HG03159 (cell line): ENCODE results near the gene ARHGEF17.

Experiments
- ATAC-seq: cut with Tn5 transposase; IDR thresholded peaks from one replicate; pipeline ENCODE4 v1.9.1; 2021; ENCODE audit warnings: mild to moderate bottlenecking, moderate library complexity; ENCODE audit not compliant: unreplicated experiment

ARHGEF17 gene

GRCh38 chr11:73375830-73376159 is 67.7 kb downstream of the ARHGEF17 start:
- no peak for ATAC-seq

DNA sequence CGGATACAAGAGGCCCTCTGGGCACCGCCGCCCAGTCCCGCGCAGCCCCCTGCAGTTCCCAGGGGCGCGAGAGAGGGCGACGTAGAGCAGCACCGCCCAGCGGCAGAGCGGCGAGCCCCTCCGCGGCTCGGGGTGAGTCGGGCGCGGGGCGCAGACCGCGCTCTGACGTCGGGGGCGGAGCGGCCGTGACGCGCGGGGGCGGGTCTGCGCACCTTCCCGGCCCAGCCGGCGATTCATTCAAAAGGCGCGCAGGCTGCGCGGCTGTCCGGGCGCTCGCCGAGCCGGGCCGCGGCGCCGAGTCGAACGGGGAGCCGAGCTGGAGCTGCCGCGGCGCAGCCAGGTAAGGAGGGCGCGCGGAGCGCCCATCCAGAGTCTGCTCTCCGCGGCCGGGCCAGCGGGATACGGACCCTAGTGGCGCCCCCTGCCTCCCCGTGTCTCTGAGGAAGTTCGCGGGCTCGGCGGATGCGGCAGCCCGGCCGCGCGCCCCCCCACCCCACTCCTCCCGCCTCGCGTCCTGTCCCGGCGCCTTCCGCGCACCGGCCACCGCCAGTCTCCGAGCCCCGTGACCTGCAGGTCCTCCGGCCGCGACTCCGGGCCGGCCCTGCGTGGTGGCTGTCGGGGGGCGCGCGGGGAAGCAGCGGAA is 68.2 kb downstream of the ARHGEF17 start, which contains the start of gene RELT:
RELT (plus strand) TSS at position 240 of the 643 bp plus-strand sequence. CDS start 12,738 bp downstream, outside the sequence.
- ATAC-seq, result peak; percentile 72

DNA sequence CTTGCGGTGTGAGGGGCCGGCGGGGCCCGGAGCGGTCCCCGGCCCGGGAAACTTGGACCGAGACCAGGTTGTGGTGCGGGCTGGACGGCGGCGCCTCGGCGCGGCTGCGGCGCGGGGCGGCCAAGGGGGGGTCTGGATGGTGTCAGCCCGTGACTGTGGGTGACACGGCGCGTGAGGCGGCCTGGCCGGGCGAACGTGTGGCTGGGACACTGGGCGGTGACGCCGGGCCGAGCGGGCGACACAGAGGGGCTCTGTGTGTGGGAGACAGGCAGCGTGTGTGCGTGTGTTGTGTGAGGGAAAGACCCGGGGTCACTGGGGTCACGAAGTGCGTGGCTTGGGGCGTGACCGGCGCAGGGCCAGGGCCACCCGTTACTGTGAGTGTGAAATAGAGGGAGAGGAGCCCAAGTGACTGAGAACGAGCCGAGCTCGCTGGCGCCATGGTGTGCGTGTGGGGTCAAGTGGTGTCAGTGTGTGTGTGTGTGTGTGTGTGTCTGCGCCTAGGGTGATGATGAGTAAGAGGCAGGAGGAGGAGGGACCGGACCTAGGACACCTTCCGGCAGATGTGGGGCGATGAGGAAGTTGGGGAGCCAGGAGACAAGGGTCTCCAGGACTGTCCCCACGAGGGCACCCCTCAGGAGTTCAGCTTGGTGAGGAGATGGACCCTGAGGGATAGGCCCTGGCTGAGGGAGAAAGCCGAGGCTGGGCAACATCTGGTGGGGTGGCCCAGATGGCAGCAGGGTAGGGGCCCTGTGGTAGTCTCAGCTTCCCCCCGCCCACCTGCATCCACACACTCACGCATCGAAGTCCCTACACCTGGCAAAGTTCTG is 68.9 kb downstream of the ARHGEF17 start:
- peak; percentile 20 for ATAC-seq

GRCh38 chr11:73379189-73379880 is 71.3 kb downstream of the ARHGEF17 start:
- ATAC-seq, result no peak

GRCh38 chr11:73380331-73380730 is 72.3 kb downstream of the ARHGEF17 start:
- ATAC-seq, result no peak

DNA sequence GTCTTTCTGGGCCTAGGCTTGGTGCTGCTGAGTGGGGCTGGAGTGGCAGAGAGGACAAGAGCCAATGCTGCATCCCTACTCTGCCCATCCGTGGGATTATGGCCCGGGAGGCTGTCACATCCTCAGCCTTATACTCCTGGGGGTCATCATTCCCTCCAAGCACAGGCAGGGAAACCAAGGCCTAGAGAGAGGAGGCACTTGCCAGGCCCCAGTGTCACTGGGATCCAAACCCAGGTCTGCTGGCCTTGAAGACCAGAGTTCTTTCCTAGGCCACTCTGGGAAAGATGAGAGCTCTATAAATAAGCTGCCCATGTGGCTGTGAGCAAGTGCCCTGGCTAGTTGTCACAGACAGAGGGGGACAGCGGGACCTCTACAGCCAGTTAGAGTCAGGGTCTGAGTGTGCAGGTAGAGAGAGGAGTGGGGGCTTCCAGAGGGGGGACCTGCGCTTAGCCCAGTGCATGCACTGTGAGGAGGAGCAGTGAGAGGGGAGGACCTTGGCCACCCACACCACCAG is 72.9 kb downstream of the ARHGEF17 start:
- ATAC-seq, result no peak

DNA sequence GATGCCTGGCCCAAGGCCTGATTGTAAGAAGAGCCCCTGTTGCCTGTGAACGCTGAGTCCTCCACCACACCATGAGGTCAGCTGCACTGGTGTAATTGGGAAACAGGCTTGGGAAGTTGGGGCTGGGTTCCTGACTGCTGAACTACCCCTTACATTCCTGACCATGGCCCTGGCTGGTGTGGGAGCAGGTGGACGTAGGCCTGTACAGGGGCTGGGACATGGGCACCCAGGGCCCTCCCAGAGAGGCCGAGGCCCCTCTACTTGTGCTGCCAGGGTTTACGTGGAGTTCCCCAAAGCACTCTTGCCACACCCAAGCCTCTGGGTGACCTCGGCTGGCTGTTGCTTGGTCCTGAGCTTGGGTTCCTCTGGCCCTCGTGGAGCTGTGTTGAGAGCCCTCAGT is 73.5 kb downstream of the ARHGEF17 start:
- no peak for ATAC-seq

DNA sequence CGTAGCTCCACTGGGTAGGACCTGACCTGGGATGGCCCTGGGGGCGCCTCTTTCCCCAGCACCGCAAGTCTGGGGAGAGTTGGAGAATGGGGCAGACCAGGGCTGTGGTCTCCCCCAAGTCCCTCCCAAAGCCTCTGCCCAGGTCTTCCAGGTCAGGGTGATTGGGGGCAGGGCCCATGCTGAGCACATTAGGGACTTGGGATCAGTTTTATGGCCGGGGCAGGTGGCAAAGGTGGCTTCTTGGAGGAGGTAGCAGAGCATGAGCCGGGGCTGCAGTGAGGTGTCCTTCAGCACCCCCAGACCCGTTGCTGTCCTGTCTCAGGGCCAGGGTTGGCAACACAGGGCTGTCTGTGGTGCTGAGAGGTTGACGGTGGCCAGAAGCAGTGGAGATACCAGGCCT is 74.1 kb downstream of the ARHGEF17 start:
- no peak for ATAC-seq

- no peak for ATAC-seq
These were observed 74.7 kb downstream of the ARHGEF17 start for GRCh38 chr11:73382747-73383146.

DNA sequence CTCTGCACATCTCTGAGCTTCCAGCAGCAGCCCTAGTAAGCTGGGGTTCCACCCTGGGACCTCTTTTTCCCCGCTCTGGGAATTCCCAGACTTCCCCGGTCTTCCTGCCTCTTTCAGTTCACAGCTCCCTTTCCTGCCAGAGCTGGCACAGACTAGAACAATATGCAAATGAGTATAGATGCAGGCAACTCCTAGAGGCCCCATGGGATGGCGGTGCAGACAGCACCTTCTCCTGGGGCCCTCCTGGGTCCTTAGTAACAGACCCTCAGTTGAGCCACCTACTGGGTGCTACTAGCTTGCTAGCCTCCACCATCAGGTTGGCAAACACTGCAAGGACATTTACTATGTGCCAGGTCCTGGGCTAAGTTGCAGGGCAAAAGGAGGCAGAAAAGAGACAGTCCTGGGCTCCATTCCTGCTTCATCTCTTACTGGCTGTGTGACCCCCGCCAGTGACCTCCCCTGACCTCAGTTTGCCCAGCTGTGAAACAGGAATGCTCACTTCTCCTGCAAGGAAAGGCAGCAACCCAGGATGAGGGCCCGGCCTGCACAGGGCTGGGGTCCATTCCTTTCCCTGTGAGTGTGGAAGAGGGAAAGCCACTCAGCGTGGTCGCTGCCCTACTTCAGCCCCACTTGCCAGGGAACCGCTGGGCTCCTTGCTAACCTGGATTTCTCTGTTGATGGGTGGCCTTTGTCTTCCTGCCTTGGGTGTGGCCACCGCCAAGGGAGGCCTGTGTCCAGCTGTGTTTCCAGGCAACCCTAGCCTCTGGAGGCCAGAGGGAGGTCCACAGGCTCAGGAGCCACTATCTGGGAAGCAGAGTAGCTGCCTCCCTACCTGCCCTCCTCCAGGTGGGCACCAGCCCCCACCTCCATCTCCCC is 75.4 kb downstream of the ARHGEF17 start:
- ATAC-seq, result no peak

DNA sequence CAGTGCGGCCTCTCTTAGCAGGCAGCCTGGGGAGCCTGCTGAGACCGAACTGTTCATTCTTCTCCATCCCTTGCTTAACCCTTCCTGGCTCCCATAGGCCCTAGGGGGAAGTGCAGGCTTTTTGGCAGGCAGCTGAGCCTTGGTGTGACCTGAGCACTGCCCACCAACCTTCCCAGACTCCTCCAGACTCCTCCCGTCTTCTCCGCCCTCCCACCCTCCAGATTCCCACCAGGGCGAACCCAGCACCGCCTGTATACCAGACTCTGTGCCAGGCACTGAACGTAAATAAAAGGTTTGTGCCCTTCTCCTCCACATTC is 76.0 kb downstream of the ARHGEF17 start:
- ATAC-seq, result no peak

GRCh38 chr11:73384531-73384871 is 76.4 kb downstream of the ARHGEF17 start:
- ATAC-seq, result no peak

- peak; percentile 47 for ATAC-seq
These were observed 77.0 kb downstream of the ARHGEF17 start for GRCh38 chr11:73384872-73385689.

- no peak for ATAC-seq
These were observed 77.9 kb downstream of the ARHGEF17 start for GRCh38 chr11:73386016-73386415.

- ATAC-seq, result no peak
These were observed 78.5 kb downstream of the ARHGEF17 start for GRCh38 chr11:73386546-73386945.

DNA sequence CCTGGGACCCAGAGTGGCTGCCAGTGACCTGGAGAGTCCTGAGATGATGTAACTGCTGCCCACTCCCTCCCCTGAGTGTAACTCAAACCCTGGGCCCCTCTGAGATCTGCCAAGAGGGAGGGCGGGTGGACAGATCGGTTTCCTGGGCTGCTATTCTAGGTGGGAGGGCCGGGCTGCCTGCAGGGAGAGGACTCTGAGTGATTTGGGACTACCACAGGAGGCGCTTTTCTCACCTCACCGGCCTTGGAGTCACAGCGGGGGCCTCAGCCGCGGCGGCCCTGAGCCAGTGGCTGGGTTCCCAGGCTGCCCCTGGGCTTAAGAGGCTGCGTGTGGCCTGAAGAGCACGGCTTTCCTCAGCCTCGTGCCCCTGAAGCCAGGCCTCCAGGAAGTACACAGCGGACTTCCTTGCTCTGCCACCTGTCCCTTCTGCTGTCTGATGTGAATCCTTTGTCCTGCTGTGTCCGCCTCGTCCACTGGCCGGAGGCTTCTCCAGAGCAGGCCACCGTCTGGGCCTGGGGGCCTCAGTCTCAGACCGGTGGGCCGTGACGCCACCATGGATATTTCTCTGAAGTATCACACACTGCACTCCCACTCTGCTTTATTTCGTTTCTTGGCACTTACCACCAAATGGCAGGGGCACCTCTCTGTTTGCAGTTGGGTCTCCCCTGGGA is 79.7 kb downstream of the ARHGEF17 start:
- ATAC-seq, result no peak

DNA sequence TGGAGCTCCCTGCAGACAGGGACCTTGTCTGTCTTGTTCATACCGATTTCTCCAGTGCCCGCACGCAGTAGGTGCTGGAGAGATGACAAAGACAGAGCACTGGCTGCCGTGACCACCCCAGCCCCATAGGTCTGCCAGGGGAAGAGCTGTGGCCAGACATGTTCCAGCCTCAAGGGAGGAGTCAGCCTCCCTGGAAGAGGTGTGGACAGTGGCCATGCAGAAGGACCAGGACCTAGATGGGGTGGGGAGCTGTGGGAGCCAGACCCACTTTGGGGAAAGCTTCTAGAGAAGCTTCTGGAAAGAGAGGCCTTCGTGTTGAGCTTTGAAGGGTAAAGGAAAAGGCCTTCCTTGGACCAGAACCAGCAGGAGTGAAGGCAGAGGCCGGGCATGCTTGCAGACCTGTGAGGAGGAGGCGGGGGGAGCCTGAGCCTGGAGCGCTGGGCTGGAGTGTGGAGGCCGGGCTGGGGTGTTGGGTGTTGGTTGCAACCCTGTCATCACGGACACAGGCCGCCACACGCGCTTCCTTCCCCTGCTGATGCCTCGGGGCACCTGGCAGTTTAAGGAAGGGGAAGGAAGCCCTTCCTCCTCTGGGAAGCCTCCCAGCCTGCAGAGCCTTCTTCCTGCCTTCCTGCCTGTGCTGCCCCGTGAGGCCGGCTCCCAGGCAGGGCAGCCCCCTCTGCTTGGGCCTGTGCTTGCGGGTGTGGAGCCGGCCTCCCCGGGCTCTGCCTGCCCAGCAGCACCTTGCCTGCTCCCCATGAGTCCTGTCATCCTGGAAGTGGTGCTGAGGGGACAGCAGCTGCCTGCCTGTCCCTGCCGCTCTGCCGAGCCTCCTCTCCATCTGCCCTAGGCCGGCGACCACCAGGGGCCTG is 80.4 kb downstream of the ARHGEF17 start:
- no peak for ATAC-seq

GRCh38 chr11:73389134-73389525 is 81.1 kb downstream of the ARHGEF17 start:
- ATAC-seq, result no peak

- ATAC-seq, result no peak
These were observed 81.8 kb downstream of the ARHGEF17 start for GRCh38 chr11:73389916-73390315.
